ENCODE results near the gene DOC2B.
"Not testable (repeated sequence)": the region's sequence is repeated elsewhere in the genome, so short reads cannot be mapped to it uniquely, and the experiment has no call there.

The DOC2B gene

DNA sequence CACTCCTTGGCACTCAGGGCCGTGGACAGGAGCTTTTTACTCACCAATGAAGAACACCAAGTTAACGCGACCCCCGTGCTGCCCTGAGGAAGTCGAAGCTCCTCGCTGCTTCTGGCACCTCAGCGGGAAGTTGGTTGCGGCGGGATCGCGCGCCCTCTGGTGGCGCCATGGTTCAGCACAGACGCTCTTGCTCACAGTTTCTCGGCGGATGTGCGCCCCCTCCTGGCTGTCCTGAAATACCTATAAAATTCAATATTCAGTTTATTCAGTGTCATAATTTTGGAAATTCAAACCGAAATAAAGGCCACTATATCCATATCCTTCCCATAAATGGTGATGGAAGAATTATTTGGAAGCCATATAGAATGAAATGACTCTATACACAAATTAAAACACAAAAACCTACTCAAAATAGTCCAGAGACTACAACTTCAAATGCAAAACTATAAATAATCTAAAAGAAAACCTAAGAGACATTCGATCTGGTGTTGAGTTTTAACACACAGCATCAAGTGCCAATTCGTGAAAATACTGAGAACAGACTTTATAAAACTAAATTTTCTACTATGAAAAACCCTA is 63.0 kb downstream of the DOC2B start:
- H3K9me3 ChIP-seq (ENCODE audit: low read length); H2AFZ ChIP-seq (ENCODE audit: low read length); H3F3A ChIP-seq (ENCODE audit: insufficient read depth, low read length); H3K4me2 ChIP-seq (ENCODE audit: low read length); H3K36me3 ChIP-seq (ENCODE audit: insufficient read depth, low read length); H3K9ac ChIP-seq (ENCODE audit: low read length); H3K4me1 ChIP-seq (ENCODE audit: insufficient read depth, low read length, severe bottlenecking); H3K79me2 ChIP-seq (ENCODE audit: insufficient read depth, low read length); H4K20me1 ChIP-seq (ENCODE audit: insufficient read depth, low read length); H3K27me3 ChIP-seq (ENCODE audit: insufficient read depth, low read length); H3K27ac ChIP-seq (ENCODE audit: low read depth, low read length, poor library complexity, severe bottlenecking); H3K9me2 ChIP-seq (ENCODE audit: low read depth, low read length); H3K4me3 ChIP-seq (ENCODE audit: low read depth, low read length, poor library complexity, severe bottlenecking): not testable (repeated sequence)
- TF ChIP-seq, protein P1, sequence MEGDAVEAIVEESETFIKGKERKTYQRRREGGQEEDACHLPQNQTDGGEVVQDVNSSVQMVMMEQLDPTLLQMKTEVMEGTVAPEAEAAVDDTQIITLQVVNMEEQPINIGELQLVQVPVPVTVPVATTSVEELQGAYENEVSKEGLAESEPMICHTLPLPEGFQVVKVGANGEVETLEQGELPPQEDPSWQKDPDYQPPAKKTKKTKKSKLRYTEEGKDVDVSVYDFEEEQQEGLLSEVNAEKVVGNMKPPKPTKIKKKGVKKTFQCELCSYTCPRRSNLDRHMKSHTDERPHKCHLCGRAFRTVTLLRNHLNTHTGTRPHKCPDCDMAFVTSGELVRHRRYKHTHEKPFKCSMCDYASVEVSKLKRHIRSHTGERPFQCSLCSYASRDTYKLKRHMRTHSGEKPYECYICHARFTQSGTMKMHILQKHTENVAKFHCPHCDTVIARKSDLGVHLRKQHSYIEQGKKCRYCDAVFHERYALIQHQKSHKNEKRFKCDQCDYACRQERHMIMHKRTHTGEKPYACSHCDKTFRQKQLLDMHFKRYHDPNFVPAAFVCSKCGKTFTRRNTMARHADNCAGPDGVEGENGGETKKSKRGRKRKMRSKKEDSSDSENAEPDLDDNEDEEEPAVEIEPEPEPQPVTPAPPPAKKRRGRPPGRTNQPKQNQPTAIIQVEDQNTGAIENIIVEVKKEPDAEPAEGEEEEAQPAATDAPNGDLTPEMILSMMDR (IDR thresholded peaks at IDR 0.05; ENCODE audit: low read length), result peak; percentile 64

DNA sequence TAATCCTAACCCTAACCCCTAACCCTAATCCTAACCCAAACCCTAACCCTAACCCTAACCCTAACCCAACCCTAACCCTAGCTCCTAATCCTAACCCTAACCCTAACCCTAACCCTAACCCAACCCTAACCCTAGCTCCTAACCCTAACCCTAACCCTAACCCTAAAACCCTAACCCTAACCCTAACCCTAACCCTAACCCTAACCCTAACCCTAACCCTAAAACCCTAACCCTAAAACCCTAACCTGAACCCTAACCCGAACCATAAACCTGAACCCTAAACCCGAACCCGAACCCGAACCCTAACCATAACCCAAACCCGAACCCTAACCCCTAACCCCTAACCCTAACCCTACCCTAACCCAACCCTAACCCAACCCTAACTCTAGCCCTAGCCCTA is 68.3 kb downstream of the DOC2B start:
- H2AFZ ChIP-seq (ENCODE audit: low read length); H3K79me2 ChIP-seq (ENCODE audit: insufficient read depth, low read length); H3K9ac ChIP-seq (ENCODE audit: low read length); H3K9me2 ChIP-seq (ENCODE audit: low read depth, low read length); H3F3A ChIP-seq (ENCODE audit: insufficient read depth, low read length); H4K20me1 ChIP-seq (ENCODE audit: insufficient read depth, low read length); H3K9me3 ChIP-seq (ENCODE audit: low read length); H3K4me1 ChIP-seq (ENCODE audit: insufficient read depth, low read length, severe bottlenecking); H3K27me3 ChIP-seq (ENCODE audit: insufficient read depth, low read length); H3K27ac ChIP-seq (ENCODE audit: low read depth, low read length, poor library complexity, severe bottlenecking); H3K36me3 ChIP-seq (ENCODE audit: insufficient read depth, low read length); H3K4me2 ChIP-seq (ENCODE audit: low read length); H3K4me3 ChIP-seq (ENCODE audit: low read depth, low read length, poor library complexity, severe bottlenecking): not testable (repeated sequence)

All from OCI-LY1 (cell line).